DND-41 (cell line): ENCODE measurements around the gene CCDC185.

ENCODE experiments used
- CTCF ChIP-seq: IDR thresholded peaks from 2 replicates; pipeline ENCODE4 v1.5.1; 2012; ENCODE audit warnings: borderline replicate concordance, low read length, moderate library complexity, mild to moderate bottlenecking; ENCODE audit not compliant: poor library complexity, severe bottlenecking; ENCODE audit errors: extremely low read depth
- EZH2 ChIP-seq: IDR thresholded peaks from 3 replicates; pipeline ENCODE4 v1.6.1; 2012; ENCODE audit warnings: borderline replicate concordance, low read depth, mild to moderate bottlenecking, moderate library complexity, low read length, inconsistent platforms; ENCODE audit not compliant: severe bottlenecking

GRCh38 chr1:223410036-223410435, 16.8 kb downstream of the CCDC185 start:
- no peak for TF ChIP-seq CTCF
- no peak for TF ChIP-seq EZH2
